ENCODE measurements around the gene RAP1GDS1.

RAP1GDS1 gene

DNA sequence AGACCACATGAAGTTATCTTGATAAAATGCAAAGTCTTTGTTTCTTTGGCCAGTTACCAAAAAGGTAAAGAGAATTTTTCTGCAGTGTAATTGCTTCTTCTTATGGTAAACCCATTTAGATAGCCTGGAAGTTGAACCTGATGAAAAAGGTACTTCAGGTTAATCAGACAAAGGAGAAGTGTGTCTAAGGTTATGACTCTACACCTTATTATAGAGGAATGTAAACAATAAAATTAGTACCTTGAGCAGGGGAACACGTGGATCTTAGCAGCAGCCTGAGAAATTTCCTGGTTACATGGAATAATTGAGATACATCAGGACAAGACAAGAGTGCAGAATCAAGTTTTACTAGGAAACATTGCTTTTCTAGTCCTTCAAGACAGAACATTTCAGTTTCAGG lies 70.8 kb downstream of the RAP1GDS1 start:
- ChIA-PET CTCF (no interaction called here), POLR2A (no interaction called here)
- no peak overlapping the region for H3K4me3 ChIP-seq (ENCODE audit: low read depth, low read length)
- no peak for DNase-seq (ENCODE audit: low read depth, low spot score)
- TF ChIP-seq, protein P1, sequence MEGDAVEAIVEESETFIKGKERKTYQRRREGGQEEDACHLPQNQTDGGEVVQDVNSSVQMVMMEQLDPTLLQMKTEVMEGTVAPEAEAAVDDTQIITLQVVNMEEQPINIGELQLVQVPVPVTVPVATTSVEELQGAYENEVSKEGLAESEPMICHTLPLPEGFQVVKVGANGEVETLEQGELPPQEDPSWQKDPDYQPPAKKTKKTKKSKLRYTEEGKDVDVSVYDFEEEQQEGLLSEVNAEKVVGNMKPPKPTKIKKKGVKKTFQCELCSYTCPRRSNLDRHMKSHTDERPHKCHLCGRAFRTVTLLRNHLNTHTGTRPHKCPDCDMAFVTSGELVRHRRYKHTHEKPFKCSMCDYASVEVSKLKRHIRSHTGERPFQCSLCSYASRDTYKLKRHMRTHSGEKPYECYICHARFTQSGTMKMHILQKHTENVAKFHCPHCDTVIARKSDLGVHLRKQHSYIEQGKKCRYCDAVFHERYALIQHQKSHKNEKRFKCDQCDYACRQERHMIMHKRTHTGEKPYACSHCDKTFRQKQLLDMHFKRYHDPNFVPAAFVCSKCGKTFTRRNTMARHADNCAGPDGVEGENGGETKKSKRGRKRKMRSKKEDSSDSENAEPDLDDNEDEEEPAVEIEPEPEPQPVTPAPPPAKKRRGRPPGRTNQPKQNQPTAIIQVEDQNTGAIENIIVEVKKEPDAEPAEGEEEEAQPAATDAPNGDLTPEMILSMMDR (IDR thresholded peaks at IDR 0.05; ENCODE audit: insufficient read depth, low read length, missing control alignments), result no peak

DNA sequence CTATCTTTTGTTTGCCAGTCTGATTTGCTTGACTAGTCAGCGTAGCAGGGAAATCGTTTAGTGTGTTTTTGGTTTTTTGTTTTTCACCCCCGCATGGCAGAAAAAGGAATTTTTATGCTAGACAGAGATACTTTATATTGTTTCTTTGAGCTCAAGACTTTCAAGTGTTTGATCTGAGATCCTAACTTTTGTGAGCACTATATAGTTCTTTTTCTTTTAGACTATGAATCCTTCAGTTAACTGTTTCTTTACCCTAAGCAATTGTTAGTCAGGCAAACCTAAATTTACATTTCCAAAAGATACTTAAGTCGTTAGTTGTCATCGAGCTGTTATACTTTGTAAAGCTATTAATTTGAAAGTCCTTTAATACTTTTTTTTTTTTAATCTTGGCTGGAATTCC lies 73.3 kb downstream of the RAP1GDS1 start:
- no peak for DNase-seq (ENCODE audit: low read depth, low spot score)
- CTCF ChIA-PET, result interaction anchor here (1.1 kb wide), 1 partner anchor 23 kb away, joined by 3 read pairs; no protein-coding TSS in a partner anchor
- POLR2A ChIA-PET, result interaction anchor here (0.7 kb wide), 2 partner anchors 73 to 74 kb away, joined by 3 read pairs; no protein-coding TSS in a partner anchor
- H3K4me3 ChIP-seq (ENCODE audit: low read depth, low read length), result no peak overlapping the region
- TF ChIP-seq, protein P1 (IDR thresholded peaks at IDR 0.05; ENCODE audit: insufficient read depth, low read length, missing control alignments), result no peak

DNA sequence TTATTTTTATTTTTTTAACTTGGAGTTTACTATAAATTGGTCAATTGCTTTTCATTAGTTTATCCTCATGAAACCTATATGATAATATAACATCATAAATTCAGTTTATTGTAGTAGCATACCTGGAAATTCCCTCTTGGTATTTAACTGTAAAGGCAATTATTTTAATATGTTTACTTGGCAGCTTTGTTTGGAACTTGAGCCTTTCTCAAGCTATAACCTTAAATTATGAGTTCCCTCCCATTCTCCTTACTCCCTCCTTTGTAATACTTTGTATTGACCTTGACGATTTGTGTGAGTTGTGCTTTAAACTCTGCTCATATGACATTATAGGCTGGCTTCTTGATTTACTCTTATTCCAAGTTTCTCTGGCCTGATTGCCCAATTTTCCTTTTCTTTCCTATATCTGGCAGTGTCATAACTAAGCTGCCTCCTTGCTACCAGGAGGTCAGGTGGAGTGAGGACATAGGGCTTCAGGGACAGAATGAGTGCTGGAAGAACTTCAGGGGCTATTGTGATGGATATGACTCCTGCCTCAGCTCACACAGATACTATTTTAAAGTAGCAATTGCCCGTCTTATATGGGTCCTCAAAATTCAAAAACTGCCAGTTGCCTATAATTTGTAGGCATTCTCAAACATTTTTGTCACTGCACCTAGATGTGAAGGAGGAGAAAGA lies 77.7 kb downstream of the RAP1GDS1 start:
- TF ChIP-seq, protein P1 (IDR thresholded peaks at IDR 0.05; ENCODE audit: insufficient read depth, low read length, missing control alignments), result no peak
- no peak for DNase-seq (ENCODE audit: low read depth, low spot score)
- H3K4me3 ChIP-seq (ENCODE audit: low read depth, low read length), result no peak overlapping the region
- CTCF ChIA-PET, result no interaction called here
- POLR2A ChIA-PET, result no interaction called here

DNA sequence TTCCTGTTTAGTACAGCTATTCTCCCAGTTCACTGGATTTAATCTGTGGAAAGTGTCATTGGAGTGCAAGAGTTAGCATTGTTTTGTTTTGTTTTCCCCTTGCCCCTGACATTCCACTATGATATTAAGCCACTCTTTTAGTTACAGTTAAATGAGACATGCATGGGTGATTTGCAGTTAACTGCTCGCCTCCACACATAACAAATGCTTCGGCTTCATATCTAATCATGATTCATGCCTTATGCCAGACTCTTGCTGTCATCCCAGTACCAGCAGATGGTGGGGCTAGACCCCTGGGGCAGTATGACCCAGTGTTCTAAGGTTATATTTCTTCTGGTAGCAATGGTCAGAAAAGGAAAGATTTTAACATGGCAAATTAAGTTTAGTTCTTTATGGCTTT lies 80.1 kb downstream of the RAP1GDS1 start:
- POLR2A ChIA-PET, result no interaction called here
- DNase-seq (ENCODE audit: low read depth, low spot score), result no peak
- no peak overlapping the region for H3K4me3 ChIP-seq (ENCODE audit: low read depth, low read length)
- CTCF ChIA-PET, result interaction anchor here (0.8 kb wide), 1 partner anchor 29 kb away, joined by 3 read pairs; no protein-coding TSS in a partner anchor
- TF ChIP-seq, protein P1 (IDR thresholded peaks at IDR 0.05; ENCODE audit: insufficient read depth, low read length, missing control alignments), result no peak

DNA sequence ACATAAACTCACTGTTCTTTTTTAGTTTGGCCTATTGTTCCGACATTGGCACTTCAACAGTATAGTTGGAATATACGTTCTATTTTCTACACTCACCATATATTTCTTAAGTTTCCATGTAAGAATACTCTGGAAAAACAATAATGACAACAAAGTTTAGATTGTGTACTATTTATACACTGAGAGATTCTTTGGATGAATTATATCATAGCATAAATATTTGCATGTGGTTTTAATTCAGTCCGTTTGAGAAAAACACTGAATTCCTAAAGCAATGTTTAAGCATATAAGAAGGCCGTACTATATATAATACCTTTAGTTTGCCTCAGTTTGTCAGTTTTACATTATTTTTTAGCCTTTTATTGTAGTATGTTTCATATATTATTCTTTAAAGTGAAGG lies 82.4 kb downstream of the RAP1GDS1 start:
- H3K4me3 ChIP-seq (ENCODE audit: low read depth, low read length), result no peak overlapping the region
- CTCF ChIA-PET, result no interaction called here
- POLR2A ChIA-PET, result no interaction called here
- TF ChIP-seq, protein P1 (IDR thresholded peaks at IDR 0.05; ENCODE audit: insufficient read depth, low read length, missing control alignments), result no peak
- DNase-seq (ENCODE audit: low read depth, low spot score), result no peak

DNA sequence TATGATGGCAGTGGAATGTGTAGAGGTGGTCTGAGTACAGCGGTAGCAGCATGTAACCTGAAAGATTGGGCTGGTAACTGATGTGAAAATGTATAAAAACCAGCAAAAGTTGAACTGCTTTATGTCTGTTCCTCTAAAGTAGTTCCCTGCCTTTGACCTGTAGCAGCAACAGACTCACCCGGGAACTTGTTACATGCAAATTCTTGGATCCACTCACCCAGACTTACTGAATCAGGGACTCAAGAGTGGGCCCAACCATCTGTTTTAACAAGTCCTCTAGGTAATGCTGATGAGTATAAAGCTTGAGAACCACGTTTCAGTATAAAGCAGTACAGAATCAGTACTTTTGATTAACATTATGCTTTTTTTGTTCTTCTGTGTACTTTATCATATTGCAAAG lies 84.7 kb downstream of the RAP1GDS1 start:
- TF ChIP-seq, protein P1 (IDR thresholded peaks at IDR 0.05; ENCODE audit: insufficient read depth, low read length, missing control alignments), result no peak
- ChIA-PET POLR2A (no interaction called here), CTCF (interaction anchor here (1.1 kb wide), 1 partner anchor 9 kb away, joined by 3 read pairs; no protein-coding TSS in a partner anchor)
- DNase-seq (ENCODE audit: low read depth, low spot score), result no peak
- H3K4me3 ChIP-seq (ENCODE audit: low read depth, low read length), result no peak overlapping the region

Measured in AG04449 (cell line).